ENCODE data around the gene DENND1A. TPM values are rescaled to one million over a fixed set of nuclear protein-coding genes. Genes with fewer than 3 reads are reported as not detected.
"Not testable (repeated sequence)": the region's sequence is repeated elsewhere in the genome, so short reads cannot be mapped to it uniquely, and the experiment has no call there.

DENND1A gene
- total RNA-seq, 1 donor from 2014 or later = 6.9 TPM

DNA sequence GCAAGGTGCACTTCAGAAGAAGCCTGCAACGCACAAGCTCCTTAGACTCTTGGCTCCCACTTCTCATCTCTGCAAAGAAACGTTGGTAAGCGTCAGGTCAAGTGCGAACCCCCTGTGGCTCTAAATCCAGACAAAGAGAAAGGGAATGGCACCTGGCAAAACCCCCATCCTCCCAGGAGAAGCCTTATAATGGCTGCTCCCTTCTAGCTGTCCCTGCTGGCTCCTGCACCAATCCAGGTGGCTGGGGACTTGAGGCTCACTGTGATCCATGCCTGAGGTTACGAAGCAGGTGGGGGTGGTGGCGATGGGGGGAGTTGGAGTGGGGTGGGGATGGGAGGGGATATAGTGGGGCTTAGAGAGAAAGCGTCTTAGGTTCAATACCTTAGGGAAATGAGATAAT, 272.8 kb downstream of the DENND1A start:
- no peak for DNase-seq (ENCODE audit: low read depth in 2 of 2)

DNA sequence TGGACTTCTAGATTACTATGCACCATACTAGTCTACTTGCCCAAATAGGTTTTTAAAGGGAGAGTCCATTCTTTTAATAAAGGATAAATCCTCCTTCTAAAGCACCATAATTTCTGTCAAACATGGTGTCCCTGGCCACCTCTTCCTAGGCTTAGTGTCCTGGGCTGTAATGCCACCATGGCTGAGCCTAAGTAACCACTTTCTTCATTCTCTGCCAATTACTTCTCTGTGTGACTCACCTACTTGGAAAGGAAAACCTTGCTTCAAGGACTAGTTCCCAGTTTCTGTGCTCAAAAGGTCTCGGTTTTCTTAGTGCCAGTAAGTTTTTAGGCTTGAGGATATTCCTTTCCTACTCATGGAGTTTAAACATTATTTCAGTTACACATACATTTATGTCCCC, 273.4 kb downstream of the DENND1A start:
- no peak for DNase-seq (ENCODE audit: low read depth in 2 of 2)

DNA sequence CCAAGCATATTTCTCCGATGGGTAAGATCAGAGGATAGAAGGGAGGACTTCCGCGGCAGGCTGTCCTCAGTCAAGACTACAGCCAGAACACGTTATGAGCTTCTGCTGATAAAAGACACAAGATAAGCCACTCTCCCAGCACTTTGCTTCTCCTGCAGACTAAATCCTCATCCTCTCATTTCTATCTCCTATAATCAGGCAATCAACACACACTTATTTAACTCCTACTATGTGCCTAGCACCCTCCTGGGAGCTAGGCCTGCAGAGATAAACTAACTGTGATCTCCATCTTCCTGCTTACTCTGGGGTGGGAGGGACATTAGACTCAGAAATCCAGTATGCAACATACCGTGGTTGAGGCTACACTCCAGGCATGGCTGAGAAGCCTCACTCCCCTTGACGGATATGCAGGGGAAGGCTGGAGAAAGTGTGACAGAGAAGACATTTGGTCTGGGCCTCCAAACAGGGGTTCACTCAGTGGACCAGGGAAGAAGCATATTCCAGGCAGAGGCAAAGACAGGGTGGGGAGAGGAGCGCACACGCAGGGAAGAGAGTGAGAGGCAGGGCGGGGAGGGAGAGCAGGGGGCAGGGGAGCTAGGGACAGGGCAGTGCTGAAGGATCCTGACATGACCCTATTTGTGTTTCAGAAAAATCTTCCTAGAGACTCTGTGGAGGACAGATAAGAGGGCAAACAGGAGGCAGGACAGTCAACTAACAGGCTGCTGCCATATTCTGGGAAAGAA, 274.1 kb downstream of the DENND1A start:
- DNase-seq (ENCODE audit: low read depth in 2 of 2) = no peak

DNA sequence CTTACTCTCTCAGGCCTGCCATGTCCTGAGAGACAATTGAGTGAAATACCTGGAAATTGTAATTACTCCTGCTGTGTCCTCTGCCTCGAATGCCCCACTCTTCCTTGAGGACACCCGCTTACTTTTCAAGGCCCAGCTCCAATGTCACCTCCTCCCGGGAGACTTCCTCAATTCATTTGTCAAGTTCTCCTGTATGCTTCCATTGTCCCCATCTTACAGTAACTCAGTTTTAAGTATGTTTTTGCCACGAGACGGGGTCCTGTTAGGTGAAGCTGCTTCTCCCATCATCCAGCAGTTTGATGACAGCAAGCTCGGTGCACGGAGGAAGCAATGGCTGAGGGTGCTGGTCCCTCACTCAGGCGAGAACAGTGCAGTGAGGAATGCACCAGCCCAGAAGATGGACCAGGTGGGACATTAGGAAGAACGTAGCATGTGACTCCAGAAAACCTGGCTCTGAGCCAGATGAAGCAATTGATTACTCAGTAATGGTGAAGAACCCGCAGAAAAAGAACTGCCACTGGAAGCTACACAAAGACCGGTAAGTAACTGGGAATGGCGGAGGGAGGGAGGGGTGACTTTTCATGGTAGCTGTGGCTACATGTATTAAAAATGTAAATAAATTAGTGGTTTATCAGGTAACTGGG, 274.8 kb downstream of the DENND1A start:
- no peak for DNase-seq (ENCODE audit: low read depth in 2 of 2)

DNA sequence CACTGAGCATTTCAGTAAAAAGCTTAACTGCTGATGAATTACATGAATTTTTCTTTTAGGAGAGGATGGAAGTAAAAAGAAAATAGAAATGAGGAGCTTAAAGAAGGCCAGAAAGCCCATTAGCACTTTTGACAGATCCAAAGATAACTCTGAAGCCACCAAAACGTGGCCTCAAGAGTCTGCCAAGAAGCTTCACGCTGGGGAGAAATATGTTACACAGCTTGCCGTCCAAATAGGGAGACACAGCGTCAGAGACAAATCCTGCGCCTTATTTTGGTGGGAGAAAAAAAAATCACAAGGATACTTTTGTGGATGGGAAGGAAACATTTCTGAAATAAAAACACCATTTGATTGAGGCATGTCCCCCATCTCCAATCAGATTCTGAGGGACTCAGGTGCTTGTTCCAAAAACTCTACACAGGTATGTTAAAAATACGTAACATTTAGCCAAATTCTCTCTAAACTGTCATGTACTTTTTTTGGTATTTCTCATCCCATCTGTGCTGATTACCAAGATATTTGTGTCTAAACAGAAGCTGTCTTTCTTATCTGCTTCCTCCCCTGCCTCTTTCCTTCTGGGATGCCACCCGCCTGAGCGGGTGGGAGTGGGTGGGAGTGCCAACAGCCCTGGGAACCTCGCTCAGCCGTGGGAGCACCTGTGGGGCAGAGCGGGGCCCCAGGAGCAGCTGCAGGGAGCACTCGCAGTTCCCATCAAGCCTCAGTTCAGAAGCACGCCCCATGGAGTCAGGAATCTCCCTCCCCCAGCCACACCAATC, 275.5 kb downstream of the DENND1A start:
- no peak for DNase-seq (ENCODE audit: low read depth in 2 of 2)

DNA sequence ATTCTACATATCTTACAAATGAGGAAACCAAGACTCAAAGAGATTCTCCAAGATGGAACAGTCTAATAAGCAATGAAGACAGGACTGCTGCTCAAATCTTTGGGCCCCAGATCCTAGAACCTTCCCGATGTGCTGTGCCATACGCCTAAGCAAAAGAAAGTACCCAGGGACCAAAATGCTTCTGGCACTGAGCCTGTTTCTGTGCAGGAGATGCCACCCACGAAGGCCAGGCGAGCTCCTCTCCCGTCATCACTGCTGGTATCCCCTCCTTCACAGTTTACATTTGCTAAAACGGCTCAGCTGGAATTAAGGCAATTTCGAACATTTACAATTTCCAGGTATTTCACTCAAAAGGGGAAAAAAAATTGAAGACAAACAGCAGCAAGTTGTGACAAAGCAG, 277.5 kb downstream of the DENND1A start:
- no peak for DNase-seq (ENCODE audit: low read depth in 2 of 2)

DNA sequence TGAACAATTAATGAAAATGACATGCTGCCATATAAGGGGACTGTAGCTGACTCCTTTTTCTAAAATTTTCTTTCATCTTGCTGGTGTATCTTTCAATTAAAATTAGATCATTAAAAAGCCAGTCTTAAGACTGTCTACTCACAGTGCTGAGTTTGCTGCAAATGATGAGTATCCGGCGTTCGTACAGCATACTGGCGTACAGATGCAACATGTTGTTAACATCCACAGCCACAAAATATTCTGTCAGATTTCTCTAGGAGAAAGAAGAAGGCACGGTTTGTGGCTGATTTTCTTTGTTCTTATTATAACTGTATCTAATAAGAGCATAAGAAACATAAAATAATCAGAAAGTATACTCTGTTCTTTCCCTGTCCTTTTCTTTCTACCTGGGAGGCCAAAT, 278.1 kb downstream of the DENND1A start:
- DNase-seq (ENCODE audit: low read depth in 2 of 2) = no peak

DNA sequence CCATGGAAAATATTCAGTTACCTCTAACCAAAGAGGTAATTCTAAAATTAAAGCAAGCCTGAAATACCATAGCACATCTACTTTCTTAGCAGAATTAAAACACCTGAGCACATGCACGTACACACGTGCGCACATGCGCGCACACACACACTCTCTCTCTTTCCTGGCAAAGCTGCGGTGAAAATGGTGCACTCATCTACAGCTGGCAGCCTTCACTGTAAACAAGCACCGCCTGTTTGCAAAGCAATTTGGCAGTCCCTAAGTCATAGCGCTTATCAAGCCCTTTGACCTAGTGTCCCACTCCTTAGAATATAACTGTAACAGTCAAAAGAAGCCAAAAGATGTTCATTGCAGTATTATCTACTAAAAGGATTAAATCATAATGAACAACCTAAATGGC, 278.7 kb downstream of the DENND1A start:
- no peak for DNase-seq (ENCODE audit: low read depth in 2 of 2)

DNA sequence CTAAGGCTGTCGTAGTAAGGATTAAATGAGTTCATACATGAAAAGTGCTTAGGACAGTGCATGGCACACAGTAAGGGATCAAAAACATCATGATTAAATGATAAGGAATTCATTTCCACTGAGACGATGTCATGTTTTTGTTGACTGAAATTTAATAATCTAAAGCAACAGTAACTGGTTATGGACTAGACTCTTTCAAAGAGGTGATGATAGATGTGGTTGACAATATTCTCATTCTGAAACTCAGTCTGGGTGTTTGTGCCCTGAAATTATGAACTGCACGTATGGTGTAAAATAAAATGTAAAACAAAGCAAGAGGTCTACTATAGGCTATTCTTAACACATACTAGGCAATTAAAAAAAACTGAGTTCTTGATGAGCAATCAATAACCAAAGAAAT, 280.0 kb downstream of the DENND1A start:
- DNase-seq (ENCODE audit: low read depth in 2 of 2) = no peak

DNA sequence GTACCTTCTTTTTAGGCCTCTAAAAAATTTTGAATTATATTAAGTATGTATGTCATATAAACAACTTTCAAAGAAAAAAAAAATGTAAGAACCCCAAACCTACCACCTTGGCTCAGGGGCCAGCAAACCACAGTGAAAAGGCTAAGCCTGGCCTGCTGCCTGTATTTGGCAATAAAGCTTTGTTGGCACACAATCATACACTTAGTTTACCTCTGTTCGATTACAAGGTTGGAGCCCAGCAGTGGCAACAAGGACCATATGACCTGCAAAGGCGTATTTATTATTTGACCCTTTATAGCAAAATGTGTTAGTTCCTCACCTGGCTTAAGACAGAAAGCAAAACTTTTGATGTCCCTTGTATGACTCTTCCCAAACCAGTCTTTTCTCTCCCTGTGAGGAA, 282.8 kb downstream of the DENND1A start:
- no peak for DNase-seq (ENCODE audit: low read depth in 2 of 2)

DNA sequence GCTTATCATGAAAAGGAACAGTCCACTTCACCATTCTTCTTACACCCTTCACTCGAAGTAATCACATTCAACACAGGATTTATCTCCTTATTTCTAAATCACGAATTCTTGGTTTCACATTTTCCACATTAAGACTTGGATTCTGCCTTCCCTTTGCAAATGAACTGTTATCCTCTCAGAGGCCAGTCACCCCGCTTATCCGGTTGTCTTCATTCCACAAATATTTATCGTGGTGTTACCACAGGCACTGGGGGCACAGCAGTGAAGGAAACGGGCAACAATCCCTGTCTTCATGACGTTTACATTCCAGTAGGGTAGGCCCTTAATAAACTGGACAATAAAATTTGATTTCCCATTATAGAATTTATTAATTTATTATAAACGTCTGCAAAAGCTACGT, 284.2 kb downstream of the DENND1A start:
- no peak for DNase-seq (ENCODE audit: low read depth in 2 of 2)

DNA sequence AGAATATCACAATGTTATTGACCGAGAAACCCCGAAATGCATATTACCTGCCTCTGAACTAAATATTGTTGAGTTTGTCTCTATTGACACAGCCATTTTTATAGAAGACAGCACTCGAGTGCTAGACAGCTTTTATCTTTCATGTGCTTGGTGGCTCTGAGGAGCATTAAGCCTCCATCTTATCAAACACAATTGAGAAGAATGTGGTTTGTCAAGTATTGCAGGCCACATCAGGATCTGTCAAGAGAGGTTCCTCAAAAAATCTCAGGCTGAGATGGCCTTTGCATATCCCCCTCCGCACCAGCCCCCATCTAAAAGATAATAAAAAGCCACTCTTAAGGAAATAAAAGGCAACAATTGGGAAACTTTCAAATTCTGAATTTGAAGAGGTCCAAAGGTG, 284.8 kb downstream of the DENND1A start:
- no peak for DNase-seq (ENCODE audit: low read depth in 2 of 2)

DNA sequence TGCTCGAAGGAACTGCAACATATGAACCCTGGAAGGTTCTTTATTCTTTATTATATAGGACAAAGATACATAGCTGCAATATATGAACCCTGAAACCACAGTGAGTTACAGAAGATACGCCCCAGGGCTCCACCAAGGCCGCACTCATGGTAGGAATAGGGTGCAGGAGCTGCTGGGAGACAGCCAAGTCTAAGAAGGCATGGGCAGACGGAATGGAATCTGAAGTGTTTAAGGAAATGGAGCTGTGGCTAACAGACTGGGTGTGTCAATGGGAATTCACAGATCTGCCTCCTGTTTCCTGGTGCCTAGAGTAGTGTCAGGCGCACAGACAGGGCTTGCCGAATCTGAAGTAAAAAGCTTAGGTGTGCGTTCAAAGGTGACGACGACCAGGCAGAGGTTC, 286.4 kb downstream of the DENND1A start:
- no peak for DNase-seq (ENCODE audit: low read depth in 2 of 2)

DNA sequence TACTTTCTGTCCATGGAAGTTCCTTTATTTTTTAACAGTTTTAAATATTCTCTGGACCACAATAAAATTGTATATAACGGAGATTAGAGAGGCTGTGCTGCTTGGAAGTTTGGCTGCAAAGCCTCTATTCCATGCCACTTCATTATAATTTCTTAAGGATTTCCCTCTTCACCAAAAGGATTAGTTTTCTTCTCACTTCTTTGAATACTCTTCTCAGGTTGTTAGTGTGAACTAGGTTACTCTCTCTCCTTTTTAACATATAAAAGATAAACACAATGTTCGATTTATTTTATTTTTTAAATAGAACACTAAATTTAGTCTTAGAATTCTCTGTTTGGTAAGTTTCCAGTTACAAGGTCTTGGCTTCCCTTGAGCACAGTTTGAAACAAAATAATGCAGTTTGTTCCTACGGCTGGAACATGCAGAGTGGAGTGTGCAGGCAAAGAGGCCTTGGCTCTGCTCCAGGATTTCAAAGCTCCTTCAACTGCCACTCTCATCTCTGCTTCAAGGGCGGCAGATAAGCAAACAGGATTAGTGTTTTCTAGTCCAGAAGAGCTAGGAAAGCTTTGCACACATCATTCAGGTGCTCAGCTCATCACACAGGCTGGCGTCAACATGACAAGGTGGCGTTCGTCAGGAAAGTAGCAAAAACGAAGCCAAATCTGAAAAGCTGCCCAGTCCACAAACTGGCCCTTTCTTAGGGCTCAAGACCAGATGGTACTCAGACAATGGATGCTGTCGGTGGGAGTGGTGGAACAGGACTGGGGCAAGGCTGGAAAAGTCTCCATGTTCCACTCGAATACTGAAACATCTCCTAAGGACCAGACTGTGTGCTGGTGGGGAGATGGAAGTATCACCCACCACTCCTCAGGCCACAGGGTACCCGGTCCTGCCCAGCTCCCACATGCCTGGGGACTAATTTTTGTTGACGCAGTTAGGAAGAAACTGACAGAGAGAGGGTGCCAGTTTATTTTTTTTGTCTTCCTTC, 287.3 kb downstream of the DENND1A start:
- DNase-seq (ENCODE audit: low read depth in 2 of 2) = no peak

DNA sequence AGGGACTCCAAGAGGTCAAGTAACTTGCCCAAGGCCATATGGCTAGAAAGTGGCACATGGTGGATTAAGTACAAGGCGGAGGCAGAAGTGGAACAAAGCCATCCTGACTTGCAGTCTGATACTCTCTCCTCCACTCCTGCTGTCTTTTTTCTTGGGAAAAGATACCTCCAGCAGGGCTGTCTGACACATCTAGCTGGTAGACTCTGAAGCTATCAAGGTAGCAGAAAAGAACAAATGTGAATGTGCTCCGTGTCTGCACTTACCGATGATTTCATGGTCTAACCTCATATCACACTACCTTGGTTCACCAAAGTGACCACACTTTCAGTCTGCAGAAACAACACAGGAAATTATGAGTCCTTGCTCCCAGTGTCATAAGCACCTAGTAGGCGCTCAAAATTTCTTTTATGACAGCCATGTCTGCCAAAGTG, 289.1 kb downstream of the DENND1A start:
- DNase-seq (ENCODE audit: low read depth in 2 of 2) = no peak

DNA sequence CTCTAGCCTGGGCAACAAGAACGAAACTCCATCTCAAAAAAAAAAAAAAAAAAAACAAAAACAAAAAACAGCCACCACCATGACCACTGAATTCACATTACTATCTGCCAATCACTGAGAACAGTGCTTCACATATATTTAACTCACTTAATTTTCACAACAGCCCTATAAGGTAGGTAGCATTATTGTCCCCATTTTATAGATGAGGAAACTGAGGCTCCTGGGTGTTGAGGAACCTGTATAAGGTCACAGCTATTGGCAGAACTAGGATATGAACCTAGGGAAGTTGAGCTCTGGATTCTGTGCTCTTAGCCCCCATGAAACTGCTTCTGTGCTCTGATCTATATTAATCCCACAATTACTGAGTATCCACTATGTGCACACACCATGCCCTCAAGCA, 290.2 kb downstream of the DENND1A start:
- DNase-seq (ENCODE audit: low read depth in 2 of 2) = no peak

DNA sequence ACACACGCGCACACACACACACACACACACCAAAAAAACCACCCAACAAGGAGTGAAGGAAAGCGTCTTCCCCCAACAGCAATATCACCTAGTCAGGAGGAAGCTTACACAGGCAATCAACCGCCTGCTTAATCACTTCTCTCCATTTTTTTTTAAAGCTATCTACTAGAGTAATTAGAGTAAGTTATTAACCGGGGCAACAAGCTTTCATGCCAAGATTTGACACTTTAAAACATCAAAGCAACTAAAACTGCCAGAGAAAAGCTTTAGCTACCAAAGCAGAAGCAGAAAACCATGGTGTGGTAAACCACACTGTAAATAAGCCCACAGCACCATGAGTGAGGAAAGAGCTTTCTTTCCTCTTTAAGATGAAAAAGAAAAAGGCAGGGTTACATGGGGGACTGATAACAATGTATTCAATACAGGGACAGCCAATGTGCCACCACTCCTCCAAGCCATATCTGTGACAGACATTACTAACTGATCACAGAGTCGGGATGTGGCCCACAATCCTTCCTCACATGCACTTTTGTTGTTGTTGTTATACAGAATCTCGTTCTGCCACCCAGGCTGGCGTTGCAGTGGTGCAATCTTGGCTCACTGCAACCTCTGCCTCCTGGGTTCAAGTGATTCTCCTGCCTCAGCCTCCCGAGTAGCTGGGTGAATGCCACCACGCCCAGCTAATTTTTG, 291.8 kb downstream of the DENND1A start:
- no peak for DNase-seq (ENCODE audit: low read depth in 2 of 2)

DNA sequence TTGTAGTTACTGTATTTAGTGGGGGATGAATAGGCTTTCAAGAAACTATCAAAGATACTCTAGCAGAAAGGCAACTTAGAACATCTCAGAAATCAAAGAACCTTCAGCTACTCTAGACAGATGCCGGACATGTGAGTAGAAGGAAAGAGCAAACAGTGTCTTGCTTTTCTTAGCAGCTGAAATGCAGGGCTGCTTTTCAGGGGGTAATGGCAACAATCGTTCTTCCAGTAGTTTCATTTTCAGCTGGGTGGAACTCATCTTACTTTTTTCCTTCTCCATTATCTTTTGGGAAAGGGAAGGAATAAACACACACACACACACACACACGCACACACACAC, 292.4 kb downstream of the DENND1A start:
- peak in 1 of 2 donors; percentile 35 for DNase-seq (ENCODE audit: low read depth in 2 of 2)

DNA sequence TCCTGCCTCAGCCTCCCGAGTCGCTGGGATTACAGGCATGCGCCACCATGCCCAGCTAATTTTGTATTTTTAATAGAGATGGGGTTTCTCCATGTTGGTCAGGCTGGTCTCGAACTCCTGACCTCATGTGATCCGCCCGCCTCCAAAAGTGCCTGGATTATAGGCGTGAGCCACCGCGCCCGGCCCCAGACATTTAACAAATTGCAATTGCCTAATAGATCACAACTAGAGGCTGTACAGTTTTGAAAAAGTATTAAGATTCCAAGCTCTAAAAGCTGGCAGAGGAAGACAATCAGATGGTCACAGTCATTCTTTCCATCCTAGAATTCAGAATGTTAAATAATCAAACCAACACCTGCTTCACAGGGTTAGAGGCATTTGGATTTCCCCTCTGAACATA, 293.1 kb downstream of the DENND1A start:
- DNase-seq (ENCODE audit: low read depth in 2 of 2) = not testable (repeated sequence)

DNA sequence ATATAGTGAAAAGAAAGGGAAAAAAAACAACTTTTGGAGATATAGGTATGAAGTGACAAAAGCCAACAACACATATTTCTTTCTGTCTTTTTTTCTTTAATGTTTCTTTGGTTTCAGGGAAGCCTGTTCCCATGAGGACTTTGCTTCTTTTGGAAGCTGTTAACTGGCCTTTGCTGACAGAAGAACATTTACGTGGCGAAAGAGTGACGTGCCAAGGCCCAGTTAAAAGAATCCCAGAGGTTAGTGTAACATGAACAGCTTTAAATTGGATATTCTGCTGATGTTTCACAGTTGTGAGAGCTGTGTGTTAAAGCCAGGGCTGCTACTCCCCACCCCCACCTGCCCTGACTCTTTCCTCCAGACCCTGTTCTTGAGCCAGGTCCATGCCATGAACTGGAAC, 298.1 kb downstream of the DENND1A start:
- no peak for DNase-seq (ENCODE audit: low read depth in 2 of 2)

DNA sequence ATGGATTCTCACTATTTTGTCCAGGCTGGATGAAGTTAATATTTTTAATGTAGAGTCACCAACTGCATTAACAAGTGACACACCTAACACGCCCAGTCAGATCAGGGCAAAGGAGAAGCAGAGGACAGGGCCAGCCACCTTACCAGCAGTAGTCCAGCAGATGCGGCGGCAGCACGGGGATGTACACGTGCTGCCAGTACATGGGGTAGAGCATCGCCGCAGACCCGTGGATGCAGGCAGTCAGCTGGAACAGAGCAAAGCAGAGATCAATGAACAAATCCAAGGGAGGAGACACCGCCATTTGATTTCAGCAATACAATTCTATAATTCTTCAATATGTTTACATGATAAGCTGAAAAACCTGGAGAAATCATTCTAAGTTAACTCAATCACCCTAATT, 299.7 kb downstream of the DENND1A start:
- DNase-seq (ENCODE audit: low read depth in 2 of 2) = no peak

Measured in lung microvascular endothelial cell (primary cell).